NCI-H69 (cell line): ENCODE data around the gene MACROD2.
"Not testable (repeated sequence)": the region's sequence is repeated elsewhere in the genome, so short reads cannot be mapped to it uniquely, and the experiment has no call there.

Experiments used
- DNase-seq: peaks from one replicate; lab custom pipeline; 2025; lab: John Stamatoyannopoulos, UW

The MACROD2 gene

GRCh38 chr20:14991023-14991422 is 995.7 kb downstream of the MACROD2 start:
- no peak for DNase-seq

- peak; percentile 34 for DNase-seq
Measured at GRCh38 chr20:14992153-14992552, 996.8 kb downstream of the MACROD2 start.

GRCh38 chr20:14992961-14993360 is 997.6 kb downstream of the MACROD2 start:
- peak; percentile 96 for DNase-seq

GRCh38 chr20:14996883-14997672 is 1001.8 kb downstream of the MACROD2 start:
- no peak for DNase-seq

GRCh38 chr20:14997791-14998190 is 1002.5 kb downstream of the MACROD2 start:
- peak; percentile 18 for DNase-seq

- no peak for DNase-seq
Measured at GRCh38 chr20:15005300-15005986, 1010.1 kb downstream of the MACROD2 start.

- DNase-seq = peak; percentile 89
Measured at GRCh38 chr20:15011631-15012030, 1016.3 kb downstream of the MACROD2 start.

GRCh38 chr20:15012566-15012965 is 1017.2 kb downstream of the MACROD2 start:
- peak; percentile 96 for DNase-seq

- not testable (repeated sequence) for DNase-seq
Measured at GRCh38 chr20:15016875-15017274, 1021.6 kb downstream of the MACROD2 start.

GRCh38 chr20:15018966-15019365 is 1023.6 kb downstream of the MACROD2 start:
- no peak for DNase-seq

GRCh38 chr20:15020845-15021244 is 1025.5 kb downstream of the MACROD2 start:
- no peak for DNase-seq

- DNase-seq = no peak
Measured at GRCh38 chr20:15022921-15023320, 1027.6 kb downstream of the MACROD2 start.

GRCh38 chr20:15026759-15027158 is 1031.4 kb downstream of the MACROD2 start:
- peak; percentile 73 for DNase-seq

GRCh38 chr20:15030826-15031225 is 1035.5 kb downstream of the MACROD2 start:
- no peak for DNase-seq

- DNase-seq = no peak
Measured at GRCh38 chr20:15031546-15032351, 1036.4 kb downstream of the MACROD2 start.

- no peak for DNase-seq
Measured at GRCh38 chr20:15032352-15032622, 1037.0 kb downstream of the MACROD2 start.

- peak; percentile 89 for DNase-seq
Measured at GRCh38 chr20:15033269-15033668, 1038.0 kb downstream of the MACROD2 start.

GRCh38 chr20:15033891-15034290 is 1038.6 kb downstream of the MACROD2 start:
- peak; percentile 95 for DNase-seq

GRCh38 chr20:15036948-15037347 is 1041.6 kb downstream of the MACROD2 start:
- DNase-seq = no peak

GRCh38 chr20:15039088-15039752 is 1043.9 kb downstream of the MACROD2 start:
- DNase-seq = peak; percentile 50

- DNase-seq = no peak
Measured at GRCh38 chr20:15042723-15043122, 1047.4 kb downstream of the MACROD2 start.

GRCh38 chr20:15045246-15045645 is 1049.9 kb downstream of the MACROD2 start:
- DNase-seq = no peak
